Activated T-helper 1 cell treated with anti-CD3 and anti-CD28 coated beads, Interleukin-12 subunit alpha, Interleukin-12 subunit beta, Interleukin-2, Interleukin-4 antibody, amounts not matched to agents 30 ng/mL and 10 ng/mL and 1 ng/mL, durations not matched to agents 14 hours and 24 hours and 36 hours (primary cell): ENCODE results near the gene FKBP1A. TPM values are rescaled to one million over a fixed set of nuclear protein-coding genes. Genes with fewer than 3 reads are reported as not detected.
A peak's percentile ranks its signal among the peaks of the same experiment; 100 is the strongest.
"Not testable (repeated sequence)": the region's sequence is repeated elsewhere in the genome, so short reads cannot be mapped to it uniquely, and the experiment has no call there.

Experiments
- DNase-seq: peaks from one replicate; pipeline ENCODE4 v3.0.0; 2021; ENCODE audit warnings: low spot score
- H3K27ac Mint-ChIP-seq: one replicate; pipeline ENCODE4 v1.8.0; 2021; ENCODE audit warnings: mild to moderate bottlenecking, mixed read lengths
- H3K27me3 Mint-ChIP-seq: one replicate; pipeline ENCODE4 v1.8.0; 2022; ENCODE audit warnings: mild to moderate bottlenecking, moderate library complexity, mixed read lengths; ENCODE audit not compliant: insufficient read depth
- H3K36me3 Mint-ChIP-seq: one replicate; pipeline ENCODE4 v1.8.0; 2021; ENCODE audit warnings: low read depth, mixed read lengths
- H3K4me1 Mint-ChIP-seq: one replicate; pipeline ENCODE4 v1.8.0; 2021; ENCODE audit warnings: low read depth, mixed read lengths
- H3K4me3 Mint-ChIP-seq: one replicate; pipeline ENCODE4 v1.8.0; 2021; ENCODE audit warnings: mild to moderate bottlenecking, moderate library complexity, mixed read lengths
- H3K9me3 Mint-ChIP-seq: one replicate; pipeline ENCODE4 v1.8.0; 2021; ENCODE audit warnings: mixed read lengths
- intact Hi-C: fragments of 100-400 bp; cut with micrococcal nuclease; formaldehyde crosslinking; loops from one replicate; pipeline ENCODE4 v1.15.1; 2024
- total RNA-seq: library from RNA; stranded (reverse); gene quantifications from 2 replicates; pipeline ENCODE4 v1.2.3, GENCODE V29; 2022

Gene FKBP1A
- total RNA-seq, 1 donor from 2014 or later: 297 TPM

DNA sequence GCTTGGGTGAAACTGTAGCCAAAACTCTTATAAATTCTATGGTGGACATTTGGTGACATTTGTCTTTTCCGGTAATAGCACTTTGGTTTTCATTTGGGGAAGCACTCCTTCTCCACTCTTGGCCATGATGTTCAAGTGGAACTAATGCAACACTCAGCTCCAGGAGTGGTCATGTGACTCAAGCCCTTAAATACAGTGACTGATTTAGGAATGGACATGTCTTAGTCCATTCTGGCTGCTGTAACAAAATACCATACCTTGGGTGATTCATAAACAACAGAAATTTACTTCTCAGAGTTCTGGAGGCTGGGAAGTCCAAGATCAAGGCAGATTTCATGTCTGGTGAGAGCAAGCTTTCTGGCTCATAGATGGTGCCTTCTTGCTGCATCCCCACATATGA, 10.8 kb upstream of the FKBP1A start:
- intact Hi-C loops: no loop called here
- H3K9me3 Mint-ChIP-seq: peaks cover 4% of the 10 kb centered on the region
- H3K27me3 Mint-ChIP-seq: peaks cover 22% of the 10 kb centered on the region
- H3K27ac Mint-ChIP-seq: no peak overlapping the region
- no peak for DNase-seq
- H3K4me1 Mint-ChIP-seq: peaks cover 9% of the 10 kb centered on the region
- H3K36me3 Mint-ChIP-seq: peaks cover 2% of the 10 kb centered on the region
- no peak overlapping the region for H3K4me3 Mint-ChIP-seq

GRCh38 chr20:1402149-1402548, 9.3 kb upstream of the FKBP1A start:
- Mint-ChIP-seq H3K4me3 (no peak overlapping the region), H3K27me3 (peaks cover 28% of the 10 kb centered on the region), H3K9me3 (peaks cover 5% of the 10 kb centered on the region), H3K4me1 (peaks cover 10% of the 10 kb centered on the region), H3K27ac (no peak overlapping the region), H3K36me3 (peaks cover 2% of the 10 kb centered on the region)
- intact Hi-C loops: no loop called here
- no peak for DNase-seq

DNA sequence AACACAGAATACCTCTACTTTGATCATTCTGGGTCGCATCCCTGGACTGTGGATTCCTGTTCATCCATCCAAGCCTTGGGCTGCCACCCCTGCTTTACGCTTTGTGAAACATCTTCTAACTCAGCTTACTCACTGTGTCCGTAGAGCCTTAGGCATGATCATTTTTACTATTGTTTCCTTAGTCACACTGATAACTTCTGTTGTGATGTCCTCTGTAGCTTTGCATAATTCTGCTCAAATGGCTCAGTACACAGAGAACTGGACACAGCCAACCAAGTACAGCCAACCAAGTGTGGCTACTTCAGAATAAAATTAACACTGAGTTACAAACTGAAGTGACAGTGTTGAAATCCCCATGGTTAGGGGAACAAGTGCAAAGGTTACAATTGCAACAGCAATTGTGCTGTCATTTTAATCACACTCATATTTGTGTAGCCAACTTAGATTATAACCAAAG, 8.6 kb upstream of the FKBP1A start:
- peaks cover 5% of the 10 kb centered on the region for H3K36me3 Mint-ChIP-seq
- peaks cover 31% of the 10 kb centered on the region for H3K27me3 Mint-ChIP-seq
- intact Hi-C loops: no loop called here
- peaks cover 11% of the 10 kb centered on the region for H3K9me3 Mint-ChIP-seq
- peaks cover 17% of the 10 kb centered on the region for H3K4me1 Mint-ChIP-seq
- no peak for DNase-seq
- H3K4me3 Mint-ChIP-seq: no peak overlapping the region
- H3K27ac Mint-ChIP-seq: no peak overlapping the region

GRCh38 chr20:1399678-1400366, 7.0 kb upstream of the FKBP1A start:
- intact Hi-C loops, H3K36me3 Mint-ChIP-seq, DNase-seq, H3K27ac Mint-ChIP-seq, H3K4me3 Mint-ChIP-seq: not testable (repeated sequence)
- H3K27me3 Mint-ChIP-seq: peaks cover 40% of the 10 kb centered on the region
- peaks cover 19% of the 10 kb centered on the region for H3K4me1 Mint-ChIP-seq
- peaks cover 12% of the 10 kb centered on the region for H3K9me3 Mint-ChIP-seq

DNA sequence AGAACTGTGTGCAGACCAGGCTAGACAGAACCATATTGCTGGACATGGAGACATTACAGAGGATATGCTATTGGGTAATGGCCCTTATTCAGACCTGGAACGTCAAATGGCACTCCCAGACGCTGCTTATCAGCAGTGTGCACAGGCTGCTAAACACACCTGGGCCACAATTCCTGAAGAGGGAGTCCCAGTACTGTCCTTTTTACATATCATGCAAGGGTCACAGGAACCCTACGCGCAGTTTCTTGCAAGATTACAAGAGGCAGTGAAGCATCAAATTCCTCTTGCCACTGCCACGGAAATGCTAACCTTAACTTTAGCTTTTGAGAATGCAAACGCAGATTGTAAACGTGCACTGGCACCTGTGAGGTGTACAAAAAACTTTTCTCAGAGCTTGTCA, 5.3 kb upstream of the FKBP1A start:
- Mint-ChIP-seq H3K27me3 (peaks cover 34% of the 10 kb centered on the region), H3K9me3 (peaks cover 12% of the 10 kb centered on the region), H3K4me1 (peaks cover 31% of the 10 kb centered on the region)
- DNase-seq, H3K4me3 Mint-ChIP-seq, H3K36me3 Mint-ChIP-seq, H3K27ac Mint-ChIP-seq, intact Hi-C loops: not testable (repeated sequence)

DNA sequence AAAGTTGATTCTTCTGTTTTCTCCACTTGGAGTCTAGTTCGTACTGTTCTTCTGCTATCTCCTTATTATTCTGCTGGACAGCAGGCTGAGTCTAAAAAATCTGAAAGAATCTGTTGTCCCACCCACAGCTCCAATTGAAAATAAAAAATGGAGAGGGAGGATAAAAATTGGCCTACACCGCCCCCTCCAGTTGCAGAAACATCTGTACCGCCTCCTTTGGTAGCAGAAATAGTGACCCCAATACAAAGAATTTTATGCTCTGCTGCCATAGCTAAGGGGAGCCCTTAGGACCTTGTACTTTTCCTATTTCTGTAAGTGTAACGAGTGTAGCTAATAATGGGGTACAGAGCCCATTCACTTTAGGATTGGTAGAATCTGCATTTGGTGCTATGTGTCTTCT, 4.9 kb upstream of the FKBP1A start:
- Mint-ChIP-seq H3K27me3 (peaks cover 31% of the 10 kb centered on the region), H3K9me3 (peaks cover 10% of the 10 kb centered on the region), H3K4me1 (peaks cover 32% of the 10 kb centered on the region), H3K27ac (no peak overlapping the region), H3K4me3 (no peak overlapping the region), H3K36me3 (peaks cover 6% of the 10 kb centered on the region)
- no peak for DNase-seq
- intact Hi-C loops: no loop called here

GRCh38 chr20:1396702-1397101, 3.8 kb upstream of the FKBP1A start:
- H3K4me1 Mint-ChIP-seq: peaks cover 28% of the 10 kb centered on the region
- H3K9me3 Mint-ChIP-seq: peaks cover 8% of the 10 kb centered on the region
- peaks cover 7% of the 10 kb centered on the region for H3K36me3 Mint-ChIP-seq
- DNase-seq: no peak
- H3K27me3 Mint-ChIP-seq: peaks cover 26% of the 10 kb centered on the region
- no peak overlapping the region for H3K4me3 Mint-ChIP-seq
- no peak overlapping the region for H3K27ac Mint-ChIP-seq
- intact Hi-C loops: no loop called here

DNA sequence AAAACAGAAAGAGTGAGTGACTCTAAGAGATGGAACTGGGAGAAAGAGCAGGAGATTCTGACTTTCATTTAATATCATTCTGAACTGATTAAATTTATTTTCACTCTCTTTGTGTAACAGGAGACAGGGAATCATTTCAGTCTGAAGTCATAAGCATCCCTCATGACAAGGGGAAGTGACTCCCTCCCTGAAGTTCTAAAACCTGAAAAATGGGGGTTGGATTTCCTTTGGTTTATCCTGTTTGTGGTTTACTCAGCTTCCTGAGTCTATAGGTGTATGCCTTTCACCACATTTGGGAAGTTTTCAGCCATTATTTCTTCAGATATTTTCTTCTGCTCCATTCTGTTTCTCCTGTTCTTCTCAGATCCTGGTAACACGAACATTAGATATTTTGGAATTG, 3.4 kb upstream of the FKBP1A start:
- H3K27me3 Mint-ChIP-seq: peaks cover 26% of the 10 kb centered on the region
- H3K36me3 Mint-ChIP-seq: peaks cover 7% of the 10 kb centered on the region
- no peak for DNase-seq
- H3K4me3 Mint-ChIP-seq: no peak overlapping the region
- peaks cover 32% of the 10 kb centered on the region for H3K4me1 Mint-ChIP-seq
- intact Hi-C loops: no loop called here
- no peak overlapping the region for H3K27ac Mint-ChIP-seq
- peaks cover 8% of the 10 kb centered on the region for H3K9me3 Mint-ChIP-seq

DNA sequence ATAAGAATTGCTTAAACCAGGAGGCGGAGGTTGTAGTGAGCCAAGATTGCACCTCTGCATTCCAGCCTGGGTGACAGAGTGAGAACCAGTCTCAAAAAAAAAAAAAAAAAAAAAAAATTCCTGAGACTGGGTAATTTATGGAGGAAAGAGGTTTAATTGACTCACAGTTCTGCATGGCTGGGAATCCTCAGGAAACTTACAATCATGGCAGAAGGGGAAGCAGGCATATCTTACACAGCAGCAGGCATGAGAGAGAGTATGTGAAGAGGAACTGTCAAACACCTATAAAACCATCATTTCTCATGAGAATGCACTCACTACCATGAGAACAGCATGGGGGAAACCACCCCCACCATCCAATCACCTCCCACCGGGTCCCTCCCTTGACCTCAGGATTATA, 1.8 kb upstream of the FKBP1A start:
- Mint-ChIP-seq H3K4me3 (no peak overlapping the region), H3K4me1 (peaks cover 48% of the 10 kb centered on the region), H3K27me3 (peaks cover 26% of the 10 kb centered on the region), H3K9me3 (peaks cover 8% of the 10 kb centered on the region), H3K27ac (no peak overlapping the region), H3K36me3 (peaks cover 11% of the 10 kb centered on the region)
- intact Hi-C loops: no loop called here
- DNase-seq: no peak

DNA sequence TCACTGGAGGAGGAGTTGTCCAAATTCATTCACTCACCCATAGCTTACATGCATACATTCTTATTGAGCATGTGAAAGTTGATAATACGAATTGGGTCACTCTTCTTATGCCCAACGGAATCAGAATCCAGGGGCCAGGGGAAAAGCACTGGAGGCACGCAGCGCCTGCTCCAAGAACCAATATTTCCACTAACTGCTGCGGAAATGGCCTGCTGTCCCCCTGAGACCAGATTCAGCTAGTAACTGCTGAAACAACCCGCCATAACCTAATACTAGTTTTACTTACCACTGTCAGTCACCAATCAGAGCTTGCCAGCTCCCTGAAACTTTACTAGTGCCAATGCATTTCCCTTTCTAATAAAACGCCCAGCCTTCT, 641 bp upstream of the FKBP1A start:
- Mint-ChIP-seq H3K4me3 (peak overlapping the region; percentile 94), H3K36me3 (peaks cover 17% of the 10 kb centered on the region), H3K27me3 (peaks cover 20% of the 10 kb centered on the region), H3K9me3 (peaks cover 8% of the 10 kb centered on the region), H3K27ac (peak overlapping the region; percentile 92), H3K4me1 (peaks cover 60% of the 10 kb centered on the region)
- intact Hi-C loops: loop anchor here (1.0 to 2.0 kb wide), 11 partner anchors 16 to 275 kb away; partner anchors contain the start of genes NSFL1C, PSMF1 and SNPH
- no peak for DNase-seq

DNA sequence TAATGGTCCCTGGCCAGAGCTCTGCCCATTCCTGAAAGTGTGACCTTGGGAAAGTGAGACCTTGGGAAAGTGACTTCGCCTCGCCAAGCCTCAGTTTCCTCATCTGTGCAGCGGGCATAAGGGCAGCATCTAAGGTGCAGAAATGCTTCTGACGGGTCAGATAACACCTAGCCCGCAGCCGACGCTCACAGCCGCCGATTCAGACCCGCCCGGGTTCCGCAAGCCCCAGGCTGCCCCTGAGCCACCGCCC, 486 bp downstream of the FKBP1A start:
- Mint-ChIP-seq H3K9me3 (peaks cover 8% of the 10 kb centered on the region), H3K27ac (peak overlapping the region; percentile 77), H3K4me1 (peaks cover 68% of the 10 kb centered on the region), H3K36me3 (peaks cover 21% of the 10 kb centered on the region), H3K27me3 (peaks cover 14% of the 10 kb centered on the region), H3K4me3 (peak overlapping the region; percentile 90)
- intact Hi-C loops: loop anchor here (2.0 kb wide), 1 partner anchor 274 kb away; the partner anchor contains the start of gene PSMF1
- DNase-seq: no peak

DNA sequence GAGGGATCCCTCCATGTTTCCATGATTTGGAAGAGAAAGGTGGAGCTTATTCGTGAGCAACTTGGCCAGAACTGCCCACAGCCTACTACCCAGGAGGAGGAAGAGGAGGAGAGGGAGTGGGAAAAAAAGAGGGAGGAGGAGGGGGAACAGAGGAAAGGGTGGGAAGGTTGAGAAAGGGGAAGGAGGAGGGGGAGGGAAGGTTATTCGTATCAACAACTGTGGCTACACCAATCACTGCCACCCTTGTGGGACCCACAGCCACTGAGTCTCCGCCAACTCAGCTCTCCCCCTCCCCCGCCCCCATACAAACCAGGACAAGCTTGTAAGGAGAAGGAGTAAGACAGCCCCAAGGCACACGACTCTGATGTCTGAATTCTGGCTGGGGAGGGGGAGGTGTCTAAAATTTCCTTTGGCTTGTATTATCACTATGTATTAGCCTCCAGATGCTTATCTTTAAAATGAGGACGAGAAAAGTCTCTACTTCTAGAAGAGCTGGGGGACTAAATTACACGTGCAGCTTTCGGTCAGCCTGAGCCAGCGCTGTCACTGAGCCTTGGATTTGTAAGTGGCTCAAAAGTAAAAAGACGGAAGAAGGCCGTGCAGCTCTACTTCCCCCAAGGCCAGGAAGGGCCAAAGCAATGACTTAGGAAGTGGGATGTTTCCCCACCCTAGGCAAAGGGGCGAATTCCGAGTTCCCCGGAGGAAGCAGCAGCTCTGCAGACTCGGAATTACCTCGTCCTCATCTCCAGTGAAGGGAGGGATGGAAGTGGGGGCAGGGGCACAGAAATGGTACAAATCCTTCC, 1.0 kb downstream of the FKBP1A start:
- peak overlapping the region; percentile 91 for H3K27ac Mint-ChIP-seq
- peaks cover 19% of the 10 kb centered on the region for H3K36me3 Mint-ChIP-seq
- H3K4me3 Mint-ChIP-seq: peak overlapping the region; percentile 90
- H3K9me3 Mint-ChIP-seq: peaks cover 4% of the 10 kb centered on the region
- intact Hi-C loops: loop anchor here (2.0 kb wide), 1 partner anchor 273 kb away; the partner anchor contains the start of gene PSMF1
- H3K4me1 Mint-ChIP-seq: peaks cover 64% of the 10 kb centered on the region
- DNase-seq: no peak
- H3K27me3 Mint-ChIP-seq: peaks cover 11% of the 10 kb centered on the region
